Cortex of kidney (tissue), 1 donor: Measurements from ENCODE around the gene RAB3D.
"Not testable (repeated sequence)": the region's sequence is repeated elsewhere in the genome, so short reads cannot be mapped to it uniquely, and the experiment has no call there.

Experiments
- DNase-seq: peaks from one replicate; lab custom pipeline; 2025; lab: John Stamatoyannopoulos, UW

The RAB3D gene

GRCh38 chr19:11339254-11340098 lies at the start of gene RAB3D:
RAB3D (minus strand) TSS chr19:11339657; CDS start chr19:11337399, 2,258 bp downstream.
- no peak for DNase-seq

- no peak for DNase-seq
Measured at GRCh38 chr19:11387162-11388034, 47.9 kb upstream of the RAB3D start.

- DNase-seq = no peak
Measured at GRCh38 chr19:11384778-11385129, 45.3 kb upstream of the RAB3D start.

- no peak for DNase-seq
Measured at GRCh38 chr19:11383706-11384048, 44.2 kb upstream of the RAB3D start.

- DNase-seq = no peak
Measured at GRCh38 chr19:11382898-11383705, 43.6 kb upstream of the RAB3D start.

GRCh38 chr19:11380653-11381537 lies 41.4 kb upstream of the RAB3D start:
- DNase-seq = no peak

GRCh38 chr19:11379857-11380350 lies 40.4 kb upstream of the RAB3D start:
- no peak for DNase-seq

GRCh38 chr19:11379269-11379845 lies 39.9 kb upstream of the RAB3D start:
- DNase-seq = not testable (repeated sequence)

GRCh38 chr19:11378319-11379189 lies 39.1 kb upstream of the RAB3D start:
- no peak for DNase-seq

- DNase-seq = no peak
Measured at GRCh38 chr19:11377756-11378155, 38.3 kb upstream of the RAB3D start.

- DNase-seq = no peak
Measured at GRCh38 chr19:11377237-11377636, 37.8 kb upstream of the RAB3D start.

GRCh38 chr19:11375143-11375948 lies 35.9 kb upstream of the RAB3D start:
- no peak for DNase-seq

- DNase-seq = no peak
Measured at GRCh38 chr19:11374433-11375142, 35.1 kb upstream of the RAB3D start, which contains the start of gene SWSAP1. SWSAP1 (plus strand) TSS chr19:11374666; CDS start chr19:11374681, 15 bp downstream.

GRCh38 chr19:11373885-11374432 lies 34.5 kb upstream of the RAB3D start:
- no peak for DNase-seq

- DNase-seq = no peak
Measured at GRCh38 chr19:11373166-11373884, 33.9 kb upstream of the RAB3D start.

GRCh38 chr19:11370744-11371143 lies 31.3 kb upstream of the RAB3D start:
- no peak for DNase-seq

GRCh38 chr19:11367528-11367927 lies 28.1 kb upstream of the RAB3D start:
- DNase-seq = no peak
